Astrocyte of the spinal cord (primary cell): ENCODE measurements around the gene ILKAP.
"Not testable (repeated sequence)": the region's sequence is repeated elsewhere in the genome, so short reads cannot be mapped to it uniquely, and the experiment has no call there.

Source experiments
- DNase-seq: peaks from one replicate; pipeline ENCODE4 v3.0.0; 2011; ENCODE audit warnings: low read depth, low spot score
- H3K4me3 ChIP-seq: 2 replicates; pipeline ENCODE4 v1.5.1; 2011; ENCODE audit warnings: low read depth, mild to moderate bottlenecking, low read length, moderate library complexity
- CTCF ChIP-seq: IDR thresholded peaks from 2 replicates; pipeline ENCODE4 v1.5.1; 2012; ENCODE audit warnings: low read depth, mild to moderate bottlenecking, low read length, inconsistent platforms
- in situ Hi-C: cut with HindIII; loops from 2 replicates; pipeline ENCODE4 v1.10.0; 2017; ENCODE audit warnings: low sequenced_read_pairs

ILKAP gene

DNA sequence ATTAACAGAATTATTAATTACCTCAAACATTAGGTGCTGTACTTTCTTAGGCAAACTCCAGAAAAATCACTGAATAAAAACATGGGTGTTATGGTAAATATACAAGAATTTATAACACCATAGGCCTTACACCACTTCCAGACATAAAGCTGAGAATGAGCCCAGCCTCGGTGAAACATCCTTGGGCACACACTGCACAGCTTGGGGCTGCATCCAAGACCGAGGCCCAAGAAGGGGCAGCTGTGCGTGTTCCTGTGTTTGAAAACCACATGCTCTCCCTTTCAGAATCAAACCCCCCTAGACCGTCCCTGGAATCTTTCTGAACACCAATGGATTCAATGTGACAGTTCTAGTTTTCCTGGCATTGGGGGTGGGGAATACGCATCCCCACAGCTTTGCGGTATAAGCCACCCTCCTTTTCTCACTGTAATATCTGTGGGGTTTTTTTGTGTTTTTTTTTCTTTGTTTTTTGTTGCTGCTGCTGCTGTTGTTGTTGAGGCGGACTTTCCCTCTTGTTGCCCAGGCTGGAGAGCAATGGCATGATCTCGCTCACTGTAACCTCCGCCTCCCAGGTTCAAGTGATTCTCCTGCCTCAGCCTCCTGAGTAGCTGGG lies 31.8 kb downstream of the ILKAP start:
- no peak for TF ChIP-seq CTCF
- in situ Hi-C loops = no loop called here
- H3K4me3 ChIP-seq = no peak overlapping the region
- DNase-seq = no peak

DNA sequence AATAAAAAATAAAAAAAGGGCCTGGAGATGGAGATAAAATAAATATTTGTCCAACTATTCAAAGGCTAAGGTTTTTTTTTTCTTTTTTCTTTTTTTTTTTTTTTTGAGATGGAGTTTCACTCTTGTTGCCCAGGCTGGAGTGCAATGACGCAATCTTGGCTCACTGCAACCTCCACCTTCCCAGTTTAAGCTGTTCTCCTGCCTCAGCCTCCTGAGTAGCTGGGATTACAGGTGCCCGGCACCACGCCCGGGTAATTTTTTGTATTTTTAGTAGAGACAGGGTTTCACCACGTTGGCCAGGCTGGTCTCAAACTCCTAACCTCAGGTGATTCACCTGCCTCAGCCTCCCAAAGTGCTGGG lies 32.4 kb downstream of the ILKAP start:
- DNase-seq, in situ Hi-C loops, H3K4me3 ChIP-seq: not testable (repeated sequence)

- in situ Hi-C loops = no loop called here
- H3K4me3 ChIP-seq = no peak overlapping the region
- DNase-seq = no peak
- TF ChIP-seq CTCF = no peak
These were observed 33.0 kb downstream of the ILKAP start for GRCh38 chr2:238170386-238171071.

DNA sequence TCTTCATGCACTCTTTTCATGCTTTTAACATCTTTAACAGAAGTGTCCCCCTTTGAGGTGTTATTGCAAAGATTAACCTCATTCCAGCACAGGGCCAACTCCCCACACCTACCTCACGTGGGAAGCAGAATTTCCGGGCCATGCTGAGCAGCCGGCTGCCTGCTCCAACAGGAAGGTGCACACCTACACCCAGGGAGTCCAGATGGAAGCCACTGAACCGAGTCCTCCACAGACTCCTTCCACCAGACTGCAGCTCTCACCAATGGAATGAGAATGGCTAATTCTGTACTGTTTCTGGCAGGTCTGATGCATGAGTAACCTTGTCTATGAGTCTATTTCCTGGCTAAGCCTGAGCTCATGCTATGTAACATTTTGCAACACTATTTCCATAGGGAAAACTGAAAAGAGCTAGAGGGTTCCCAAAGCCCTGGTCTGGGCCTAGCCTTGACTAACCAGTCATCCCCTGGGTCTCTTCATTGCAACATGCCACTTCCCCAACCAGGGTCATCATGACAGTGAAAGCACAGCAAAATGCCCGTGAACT lies 33.7 kb downstream of the ILKAP start:
- TF ChIP-seq CTCF = no peak
- no peak overlapping the region for H3K4me3 ChIP-seq
- in situ Hi-C loops = no loop called here
- peak; percentile 94 for DNase-seq

DNA sequence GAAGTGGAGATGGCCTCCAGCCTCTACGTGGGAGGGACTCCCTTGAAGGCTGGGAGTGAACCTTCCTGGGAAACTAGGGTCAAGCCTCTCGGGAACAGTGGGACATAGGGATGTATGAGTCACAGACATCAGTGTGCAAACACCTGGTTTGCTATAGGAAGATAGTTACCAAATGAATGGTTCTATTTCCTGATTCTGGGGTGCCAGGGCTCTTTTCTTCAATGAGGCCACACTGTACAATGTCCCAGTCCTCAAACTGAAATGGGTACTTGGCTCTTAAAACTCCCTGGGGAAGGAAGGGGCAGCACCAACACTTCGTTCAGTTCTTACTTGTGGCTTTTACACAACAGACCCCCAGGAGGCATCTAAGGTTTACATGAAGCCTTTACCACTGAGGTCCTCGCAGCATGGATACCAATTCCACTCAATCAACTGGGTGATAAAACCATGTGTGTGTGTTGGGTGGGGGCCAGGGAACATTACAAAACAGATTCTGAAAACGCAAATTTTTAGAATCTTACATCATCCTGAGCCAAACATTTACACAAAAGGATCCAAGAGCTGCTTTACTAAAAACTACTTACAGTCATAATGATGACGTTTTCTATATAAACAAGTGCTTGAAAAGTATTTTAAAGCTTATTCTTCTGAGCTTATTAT lies 34.3 kb downstream of the ILKAP start:
- H3K4me3 ChIP-seq = no peak overlapping the region
- peak; percentile 96 for DNase-seq
- in situ Hi-C loops = no loop called here
- TF ChIP-seq CTCF = no peak

DNA sequence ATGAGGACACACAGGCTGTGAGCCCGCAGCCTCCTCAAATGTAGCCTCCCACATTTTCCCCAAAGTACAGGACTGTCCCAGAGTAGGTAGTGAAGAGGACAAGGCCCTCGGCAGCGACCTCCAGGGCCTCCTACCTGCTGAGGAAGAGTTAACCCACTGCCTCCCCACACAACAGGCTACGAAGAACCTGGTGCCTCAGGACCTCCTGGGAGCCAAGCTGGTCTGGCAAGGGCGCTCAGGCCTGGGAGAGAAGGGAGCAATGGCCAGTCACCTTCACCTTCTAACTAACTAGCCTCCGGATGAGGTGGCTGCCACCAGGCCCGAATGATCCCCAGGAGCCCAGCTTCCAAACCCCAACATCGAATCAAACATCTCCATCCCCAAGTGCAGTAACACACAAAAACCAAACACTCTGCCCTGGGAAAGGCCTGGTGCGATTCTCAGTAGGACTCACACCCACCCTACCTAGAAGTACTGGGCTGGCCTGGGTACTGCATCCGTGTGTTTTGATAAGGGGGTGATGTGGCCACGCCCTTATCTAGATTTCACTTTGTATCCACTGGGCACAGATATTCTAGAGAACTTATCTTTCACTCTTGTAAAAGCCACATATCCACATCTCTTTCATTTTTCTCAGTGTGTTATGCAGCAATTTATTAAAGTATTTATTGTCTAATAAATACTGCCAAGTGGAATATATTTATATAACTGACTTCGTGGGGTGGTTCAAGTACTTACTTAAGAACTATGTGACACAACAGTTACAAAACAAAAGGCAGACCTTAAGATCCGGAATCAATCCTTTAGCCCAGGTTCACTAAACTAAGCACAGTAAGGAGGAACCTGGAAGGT lies 35.1 kb downstream of the ILKAP start:
- no peak for TF ChIP-seq CTCF
- in situ Hi-C loops = no loop called here
- H3K4me3 ChIP-seq = no peak overlapping the region
- DNase-seq = no peak
